Stomach (tissue), 4 donors: ENCODE data around the gene POMP.

Experiments
- POLR2AphosphoS5 ChIP-seq, 3 donors: sonication (generic); formaldehyde crosslinking; IDR thresholded peaks; one replicate each; pipeline ENCODE4 v1.6.1; 2016; ENCODE audit warnings: antibody characterized with exemption in 3 of 3
- TF ChIP-seq, protein P1 (sequence below), 7 experiments: fragments of 450-650 bp in 4 of 7; fragments of 200-600 bp in 3 of 7; sonication (generic) in 3 of 7; IDR thresholded peaks; one replicate each; pipeline ENCODE4 v1.5.1; 2016 to 2019; ENCODE audit warnings: antibody characterized with exemption in 7 of 7, control low read depth in 2 of 7, mild to moderate bottlenecking in 1 of 7

- TF ChIP-seq POLR2AphosphoS5 (IDR thresholded peaks at IDR 0.05) = no peak
- TF ChIP-seq, protein P1, sequence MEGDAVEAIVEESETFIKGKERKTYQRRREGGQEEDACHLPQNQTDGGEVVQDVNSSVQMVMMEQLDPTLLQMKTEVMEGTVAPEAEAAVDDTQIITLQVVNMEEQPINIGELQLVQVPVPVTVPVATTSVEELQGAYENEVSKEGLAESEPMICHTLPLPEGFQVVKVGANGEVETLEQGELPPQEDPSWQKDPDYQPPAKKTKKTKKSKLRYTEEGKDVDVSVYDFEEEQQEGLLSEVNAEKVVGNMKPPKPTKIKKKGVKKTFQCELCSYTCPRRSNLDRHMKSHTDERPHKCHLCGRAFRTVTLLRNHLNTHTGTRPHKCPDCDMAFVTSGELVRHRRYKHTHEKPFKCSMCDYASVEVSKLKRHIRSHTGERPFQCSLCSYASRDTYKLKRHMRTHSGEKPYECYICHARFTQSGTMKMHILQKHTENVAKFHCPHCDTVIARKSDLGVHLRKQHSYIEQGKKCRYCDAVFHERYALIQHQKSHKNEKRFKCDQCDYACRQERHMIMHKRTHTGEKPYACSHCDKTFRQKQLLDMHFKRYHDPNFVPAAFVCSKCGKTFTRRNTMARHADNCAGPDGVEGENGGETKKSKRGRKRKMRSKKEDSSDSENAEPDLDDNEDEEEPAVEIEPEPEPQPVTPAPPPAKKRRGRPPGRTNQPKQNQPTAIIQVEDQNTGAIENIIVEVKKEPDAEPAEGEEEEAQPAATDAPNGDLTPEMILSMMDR (IDR thresholded peaks at IDR 0.05) = no peak
These were observed 45.4 kb upstream of the POMP start for GRCh38 chr13:28613562-28613961.
